GM20431 (cell line): ENCODE data around the gene TCFL5.

Experiments
- in situ Hi-C: fragments of 300-500 bp; cut with MseI, MboI; formaldehyde crosslinking; loops from one replicate; pipeline ENCODE4 v1.15.0; 2020; ENCODE audit warnings: low sequenced_read_pairs; ENCODE audit not compliant: unreplicated experiment

The TCFL5 gene

DNA sequence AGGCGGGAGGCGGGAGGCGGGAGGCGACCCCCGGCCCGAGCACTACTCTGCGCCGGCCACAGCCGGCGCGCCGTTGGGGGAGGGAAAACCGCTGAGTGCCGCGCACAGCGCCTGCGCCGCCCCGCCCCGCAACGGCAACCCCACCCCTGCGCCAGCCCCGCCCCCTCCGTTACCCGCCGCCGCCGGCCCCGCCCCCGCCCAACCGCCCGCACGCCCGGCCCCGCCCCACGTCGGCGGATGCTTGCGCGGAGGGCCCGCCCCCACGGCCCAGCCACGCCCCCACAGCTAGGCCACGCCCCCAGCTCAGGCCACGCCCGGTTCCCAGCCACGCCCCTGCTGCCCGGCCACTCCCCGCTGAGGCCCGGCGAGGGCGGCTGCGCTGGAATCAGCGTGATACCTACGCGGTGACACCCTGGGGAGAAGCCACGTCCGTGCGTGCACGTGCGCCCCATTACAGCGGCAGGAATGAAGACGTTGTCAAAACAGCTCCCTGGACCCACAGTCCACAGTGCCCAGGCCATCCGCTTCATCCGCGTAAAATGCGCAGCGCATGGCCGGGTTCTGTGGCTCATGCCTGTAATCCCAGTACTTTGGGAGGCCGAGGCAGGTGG is at the start of gene TCFL5:
Gene TCFL5, minus strand, starts transcription at position 97 of the 611 bp plus-strand sequence. CDS start 152 bp downstream, outside the sequence.
- in situ Hi-C loops = no loop called here

DNA sequence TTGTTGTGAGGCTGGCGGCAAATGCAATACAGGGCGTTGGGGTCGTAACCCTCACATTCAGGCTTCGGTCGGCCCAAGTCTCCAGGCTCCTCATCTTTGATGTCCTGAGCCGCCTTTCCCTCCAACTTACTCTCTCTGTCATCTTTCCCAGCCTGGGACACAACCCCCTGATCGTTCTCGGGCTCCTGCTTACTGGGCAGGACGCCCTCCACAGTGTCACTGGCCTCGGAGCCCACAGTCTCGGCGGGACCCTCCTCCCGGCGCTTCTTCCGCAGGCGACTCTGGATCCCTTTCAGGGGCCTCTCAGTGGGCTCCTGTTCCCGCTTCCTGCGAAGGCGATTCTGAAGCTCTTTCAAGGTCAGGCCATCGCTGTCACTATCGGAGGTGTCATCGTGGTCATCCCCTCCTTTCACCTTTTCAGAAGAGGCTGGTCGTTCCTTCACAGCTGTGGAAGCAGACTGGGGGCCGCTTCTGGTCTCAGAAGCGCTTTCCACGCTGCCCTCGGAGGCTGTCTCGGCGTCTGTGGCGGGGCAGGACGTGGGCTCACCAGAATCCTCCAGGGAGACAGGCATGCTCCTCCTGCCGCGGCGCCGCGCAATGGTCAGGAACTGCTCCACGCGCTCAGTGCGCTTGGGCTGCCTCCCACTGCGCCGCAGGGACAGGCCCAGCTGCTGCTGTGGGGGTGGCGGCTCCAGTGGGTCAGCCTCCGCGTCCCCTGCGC is 49.3 kb upstream of the TCFL5 start:
- in situ Hi-C loops = no loop called here

DNA sequence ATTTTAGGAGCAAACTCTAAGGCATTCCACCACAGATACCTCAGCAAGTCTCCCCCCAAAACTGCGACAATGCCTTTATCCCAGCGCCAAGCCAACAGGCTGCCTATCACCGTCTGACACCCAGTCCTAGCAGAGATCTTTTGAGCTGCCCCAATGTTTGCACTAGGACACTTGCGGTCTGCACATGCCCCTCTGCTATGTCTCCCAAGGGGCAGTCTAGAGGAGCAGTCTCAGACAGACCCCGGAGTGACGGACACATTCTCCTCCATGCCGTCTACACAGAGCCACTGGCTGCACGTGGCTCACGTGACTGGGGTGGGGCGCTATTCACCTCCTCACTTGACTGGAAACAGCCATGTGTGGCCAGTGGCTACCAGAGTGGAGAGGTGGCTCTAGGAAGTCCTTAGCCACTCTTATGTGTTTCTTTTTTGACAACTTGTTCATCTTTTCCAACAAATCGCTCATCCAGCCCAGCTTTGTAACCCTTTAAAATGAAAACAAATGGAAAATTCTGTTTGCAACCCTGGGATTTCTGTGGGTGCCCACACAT is 48.7 kb upstream of the TCFL5 start:
- in situ Hi-C loops = no loop called here

DNA sequence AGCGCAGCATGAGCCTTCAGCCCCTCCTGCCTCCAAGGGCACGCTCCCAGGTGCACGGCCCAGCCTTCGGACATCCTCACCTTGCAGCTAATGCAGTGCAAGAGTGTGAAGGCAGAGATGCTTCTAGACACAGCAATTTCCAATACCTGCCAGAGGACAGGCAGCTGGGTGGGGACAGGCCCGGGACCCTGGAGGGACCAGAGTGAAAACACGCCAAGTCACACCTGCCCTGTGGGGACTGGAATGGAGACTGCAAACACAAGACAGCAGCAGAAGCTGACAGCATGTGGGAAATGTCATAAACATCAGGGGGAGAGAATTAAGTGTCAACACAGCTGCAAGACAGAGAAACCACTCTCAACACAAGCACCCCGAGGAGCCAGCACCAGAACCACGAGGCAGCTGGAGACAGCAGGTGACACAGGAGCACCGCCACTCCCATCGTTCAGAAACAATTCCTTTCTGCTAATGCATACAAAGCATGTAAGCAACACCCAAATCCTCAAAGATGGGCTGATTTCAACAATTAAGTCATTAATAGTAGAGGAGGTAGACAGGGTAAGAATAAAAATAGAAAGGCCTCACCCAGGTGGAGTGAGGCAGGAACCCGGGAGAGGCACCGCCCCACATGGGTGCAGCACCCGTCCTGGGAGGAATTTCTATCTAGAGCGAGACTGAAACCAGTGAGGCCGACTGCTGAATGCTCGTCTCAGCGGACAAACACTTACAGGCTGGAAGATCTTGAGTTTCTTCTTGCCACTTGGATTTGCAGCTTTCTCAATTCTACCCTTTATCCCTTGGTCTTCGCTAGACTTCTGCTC is 47.6 kb upstream of the TCFL5 start:
- in situ Hi-C loops = no loop called here

DNA sequence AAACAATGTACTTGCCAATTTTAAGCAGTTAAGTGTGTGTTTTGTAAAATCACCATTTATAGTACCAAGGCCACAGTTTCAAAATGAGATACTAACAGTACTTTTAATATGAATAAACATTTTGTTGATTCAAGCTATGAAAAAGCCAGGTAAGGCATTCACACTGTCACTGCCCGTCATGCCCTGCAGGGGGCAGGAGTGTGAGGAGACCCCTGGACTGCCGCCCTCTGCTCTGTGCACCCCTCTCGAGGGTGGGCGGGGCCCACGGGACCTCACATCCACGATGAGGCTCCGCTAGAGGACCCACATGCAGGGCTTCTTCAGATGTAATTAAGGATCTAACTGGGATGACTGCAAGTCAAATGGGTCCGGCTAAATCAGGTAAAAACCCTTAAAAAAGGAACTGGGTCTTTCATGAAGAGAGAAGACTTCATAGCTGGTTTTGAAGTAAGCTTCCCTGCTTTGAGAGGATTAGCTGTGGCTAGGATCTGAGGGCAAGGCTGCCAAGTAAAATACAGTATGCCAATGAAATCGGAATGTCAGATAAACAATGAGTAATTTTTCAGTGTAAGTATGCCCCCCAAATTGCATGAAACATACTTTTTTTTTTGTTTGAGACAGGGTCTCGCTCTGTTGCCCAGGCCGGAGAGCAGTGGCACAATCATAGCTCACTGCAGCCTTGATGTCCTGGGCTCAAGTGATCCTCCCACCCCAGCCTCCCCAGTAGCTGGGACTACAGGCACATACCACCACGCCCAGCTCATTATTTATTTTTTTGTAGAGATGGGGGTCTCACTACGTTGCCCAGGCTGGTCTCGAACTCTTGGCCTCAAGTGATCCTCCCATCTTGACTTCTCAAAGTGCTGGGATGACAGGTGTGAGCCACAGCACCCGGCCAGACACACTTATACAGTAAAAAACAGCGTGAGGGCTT is 46.0 kb upstream of the TCFL5 start:
- in situ Hi-C loops = no loop called here

DNA sequence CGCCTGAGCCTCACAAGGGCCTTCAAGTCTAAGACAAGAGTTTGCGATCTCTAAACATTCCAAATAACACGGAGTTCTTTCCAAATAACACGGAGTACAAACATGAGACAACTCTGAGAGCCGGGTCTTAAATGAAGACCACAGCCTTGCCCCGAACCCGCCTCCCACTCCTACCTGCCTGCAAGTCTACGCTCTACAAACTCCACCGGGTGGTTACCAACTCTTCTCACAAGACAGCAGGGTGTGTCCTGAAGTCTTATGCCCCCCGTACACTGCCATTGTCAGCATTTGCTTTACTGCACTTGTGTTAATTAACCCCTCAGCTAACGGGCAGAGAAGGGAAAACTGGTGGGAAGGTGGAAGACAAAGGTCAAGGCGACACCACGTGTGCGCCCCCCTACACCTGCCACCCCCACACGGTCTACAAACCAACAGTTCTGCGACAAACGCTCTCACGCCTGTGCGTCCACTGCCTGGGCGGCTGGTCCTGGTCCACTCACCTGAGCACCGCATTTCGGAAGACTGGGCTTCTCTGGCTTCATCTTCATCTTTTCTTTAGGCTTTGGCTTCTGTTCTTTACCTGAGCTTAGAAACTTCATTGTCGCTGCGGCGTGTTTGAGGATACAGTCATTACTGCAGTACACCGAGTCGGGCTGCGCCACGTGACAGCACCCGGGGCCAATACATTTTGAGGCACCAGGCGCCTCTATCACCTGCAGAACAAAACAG is 45.2 kb upstream of the TCFL5 start:
- in situ Hi-C loops = no loop called here

DNA sequence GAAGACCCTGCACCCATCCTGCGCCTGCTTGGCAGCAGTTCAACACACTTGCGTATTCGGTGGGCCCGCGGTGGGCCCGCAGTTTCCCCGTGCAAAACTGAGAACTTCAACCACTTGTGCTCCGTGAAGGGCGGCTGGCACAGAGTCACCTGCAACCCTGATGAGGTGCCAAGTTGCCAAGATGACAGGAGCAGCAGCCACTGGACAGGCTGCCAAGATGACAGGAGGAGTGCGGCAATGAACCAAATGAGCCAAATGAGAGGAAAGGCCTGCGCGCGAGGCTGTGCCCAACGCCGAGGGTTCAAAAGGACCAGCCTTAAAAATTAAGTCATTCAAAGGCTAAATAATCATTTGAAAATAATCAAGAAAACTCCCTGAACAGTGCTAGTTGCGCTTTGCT is 44.6 kb upstream of the TCFL5 start:
- in situ Hi-C loops = no loop called here

DNA sequence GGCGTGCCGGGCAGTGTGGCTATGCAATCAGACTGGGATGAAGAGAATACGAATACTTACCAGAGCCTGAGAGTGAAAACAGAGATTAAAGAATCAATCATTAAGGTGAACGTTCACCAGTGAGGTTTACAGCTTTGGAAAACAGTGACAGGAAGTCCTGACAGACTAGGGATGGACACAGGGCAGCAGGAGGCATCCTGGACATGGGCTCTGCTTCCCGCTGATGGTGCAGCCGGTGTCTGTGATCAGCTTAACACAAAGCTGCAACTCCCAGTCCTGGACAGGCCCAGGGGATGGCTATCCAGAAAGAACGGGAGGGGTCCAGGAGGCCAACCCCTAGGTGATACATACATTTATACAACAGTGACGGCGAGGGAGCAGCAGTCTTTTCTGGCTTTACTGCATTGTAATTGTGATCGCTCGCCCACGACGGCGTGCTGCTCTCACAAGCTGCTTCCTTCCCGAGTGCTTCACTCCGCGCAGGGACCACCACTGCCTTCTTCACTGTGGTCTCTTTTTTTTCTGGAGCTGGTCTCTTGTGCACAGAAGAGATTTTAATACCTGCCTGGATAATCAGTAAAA is 44.0 kb upstream of the TCFL5 start:
- in situ Hi-C loops = no loop called here

DNA sequence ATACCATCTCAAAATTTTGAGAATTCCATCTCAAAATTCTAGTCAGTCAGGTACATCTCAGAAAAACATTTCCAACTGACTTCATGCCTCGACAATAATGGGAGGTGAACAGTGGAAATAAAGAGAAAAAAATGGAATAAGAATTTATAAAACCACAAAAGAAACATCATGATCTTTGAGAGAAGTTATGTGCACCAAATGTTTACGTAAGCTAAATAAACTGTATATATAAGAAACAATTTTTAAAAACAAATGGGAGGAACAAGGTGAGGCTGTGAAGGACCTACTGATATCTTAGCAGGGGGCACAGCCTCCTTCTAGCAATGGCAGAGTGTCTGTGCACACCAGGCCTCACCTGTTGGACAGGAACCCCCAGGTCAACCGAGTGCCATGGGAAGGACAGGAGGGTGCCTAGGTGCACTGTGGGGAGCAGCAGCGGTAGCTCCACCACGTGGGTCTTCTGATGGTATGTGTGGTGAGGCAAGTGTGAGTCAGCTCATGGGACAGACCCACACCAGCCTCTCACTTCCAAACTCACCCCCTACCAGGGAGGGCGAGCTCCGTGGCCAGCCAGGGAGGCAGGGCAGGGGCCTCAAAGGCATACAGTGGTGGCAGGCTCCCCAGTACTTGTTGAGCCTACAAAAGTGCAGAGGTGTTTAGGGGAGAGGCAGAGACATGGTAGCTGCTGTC is 41.4 kb upstream of the TCFL5 start:
- in situ Hi-C loops = no loop called here

DNA sequence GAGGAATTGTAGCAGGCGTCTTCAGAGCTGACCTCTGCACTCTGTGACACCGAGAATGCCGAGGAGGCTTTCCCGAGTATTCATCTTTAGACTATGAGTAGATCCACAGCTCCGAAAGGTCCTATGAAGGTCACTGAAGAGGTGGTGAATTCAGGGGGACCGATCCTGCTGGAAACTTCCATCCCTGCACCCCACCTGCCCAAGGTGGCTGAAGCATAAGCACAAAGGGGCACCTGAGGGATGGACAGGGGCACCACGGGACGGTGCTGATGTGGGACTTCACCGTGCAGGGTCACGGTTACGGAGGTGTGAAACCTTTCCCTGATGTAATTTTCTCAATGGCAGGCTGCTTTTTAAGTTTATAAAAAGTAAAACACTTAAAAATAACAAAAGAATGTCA is 40.3 kb upstream of the TCFL5 start:
- in situ Hi-C loops = no loop called here

DNA sequence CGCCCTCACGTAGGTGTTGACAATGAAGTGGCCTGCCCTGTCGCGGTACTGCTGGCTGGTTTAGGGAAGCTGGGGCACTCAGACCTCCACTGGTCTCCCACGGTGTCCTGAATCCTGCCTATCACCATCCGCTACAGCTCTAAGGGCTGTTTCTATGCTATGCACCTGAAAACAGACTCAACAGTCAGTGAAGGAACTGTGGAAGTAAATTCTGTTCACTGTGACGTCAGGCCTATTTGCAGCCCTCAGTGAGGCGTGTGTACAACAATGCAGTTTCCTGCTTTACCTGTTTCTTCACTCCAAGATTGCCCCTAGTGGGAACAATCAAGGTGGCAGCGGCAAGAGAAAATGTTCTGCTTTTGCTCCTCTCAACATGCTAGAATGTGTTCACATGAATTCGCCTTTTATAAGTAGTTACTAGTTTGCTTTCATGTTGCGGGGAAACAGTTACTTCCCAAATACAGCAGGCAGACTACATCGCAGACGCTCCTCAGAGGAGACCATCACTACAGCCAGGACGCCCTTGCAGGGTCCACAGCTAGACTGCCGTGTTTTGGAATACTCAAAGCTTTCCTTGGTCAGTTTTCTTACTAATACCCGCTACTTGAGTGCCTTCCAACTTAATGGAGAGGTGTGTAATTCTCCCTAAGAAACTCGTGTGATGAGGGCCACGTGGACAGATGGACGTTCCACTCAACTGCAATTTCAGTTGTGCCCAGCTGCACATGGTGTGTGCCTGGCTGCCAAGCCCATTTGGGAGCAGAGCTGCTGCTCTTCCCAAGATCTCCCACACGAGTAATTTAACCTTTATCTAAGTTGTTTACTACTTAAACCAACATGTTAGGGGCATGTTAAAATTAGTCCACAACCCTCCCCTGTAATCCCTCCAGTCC is 39.3 kb upstream of the TCFL5 start:
- in situ Hi-C loops = no loop called here

DNA sequence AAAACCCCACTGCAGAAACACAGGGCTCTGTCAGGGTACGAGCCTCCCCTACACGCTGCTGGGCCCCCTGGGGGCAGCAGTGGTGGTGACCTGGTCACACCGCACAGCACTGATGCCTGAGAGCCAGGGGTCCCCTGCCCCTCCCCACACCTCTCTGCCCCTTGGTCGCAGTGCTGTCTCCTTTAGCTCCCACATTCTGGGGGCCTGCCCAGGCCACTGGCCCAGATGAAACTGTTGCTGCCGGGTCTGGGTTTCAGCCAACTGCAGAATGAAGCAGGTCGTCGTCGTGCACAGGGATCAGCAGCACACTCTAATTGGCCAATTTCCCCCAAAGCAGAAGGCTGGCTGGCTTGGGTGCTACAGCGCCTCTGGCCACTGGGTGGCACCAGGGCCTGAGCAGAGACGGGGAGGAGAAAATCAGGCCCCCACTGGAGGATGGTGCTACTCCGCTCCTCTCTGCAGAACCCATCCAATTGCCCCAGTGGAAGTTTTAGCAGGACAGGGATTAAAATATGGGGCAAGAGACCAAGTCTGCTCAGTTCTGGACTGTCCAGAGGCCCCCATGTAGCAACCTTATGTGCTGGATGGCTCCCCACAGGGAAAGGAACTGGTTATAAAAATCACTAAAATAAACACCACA is 38.5 kb upstream of the TCFL5 start:
- in situ Hi-C loops = no loop called here

DNA sequence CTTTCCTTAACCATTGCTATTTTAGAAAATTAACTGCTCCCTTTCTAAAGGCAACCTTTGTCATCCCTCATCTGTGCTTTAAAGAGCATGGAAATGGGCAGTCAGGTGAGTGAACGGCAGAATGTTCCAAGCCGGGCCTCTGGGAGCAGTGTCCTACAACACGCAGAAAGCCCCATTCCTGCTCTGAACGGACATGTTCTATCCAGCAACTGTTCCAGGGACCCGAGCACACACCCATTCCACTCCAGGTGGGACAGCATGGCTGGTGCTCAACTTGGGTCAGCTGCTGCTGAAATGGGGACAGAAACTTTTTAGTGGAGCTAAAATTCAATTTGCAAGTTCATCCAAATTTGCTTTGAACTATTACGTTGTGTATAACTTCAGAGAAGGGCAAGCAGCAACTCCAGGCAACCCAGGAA is 38.0 kb upstream of the TCFL5 start:
- in situ Hi-C loops = no loop called here

DNA sequence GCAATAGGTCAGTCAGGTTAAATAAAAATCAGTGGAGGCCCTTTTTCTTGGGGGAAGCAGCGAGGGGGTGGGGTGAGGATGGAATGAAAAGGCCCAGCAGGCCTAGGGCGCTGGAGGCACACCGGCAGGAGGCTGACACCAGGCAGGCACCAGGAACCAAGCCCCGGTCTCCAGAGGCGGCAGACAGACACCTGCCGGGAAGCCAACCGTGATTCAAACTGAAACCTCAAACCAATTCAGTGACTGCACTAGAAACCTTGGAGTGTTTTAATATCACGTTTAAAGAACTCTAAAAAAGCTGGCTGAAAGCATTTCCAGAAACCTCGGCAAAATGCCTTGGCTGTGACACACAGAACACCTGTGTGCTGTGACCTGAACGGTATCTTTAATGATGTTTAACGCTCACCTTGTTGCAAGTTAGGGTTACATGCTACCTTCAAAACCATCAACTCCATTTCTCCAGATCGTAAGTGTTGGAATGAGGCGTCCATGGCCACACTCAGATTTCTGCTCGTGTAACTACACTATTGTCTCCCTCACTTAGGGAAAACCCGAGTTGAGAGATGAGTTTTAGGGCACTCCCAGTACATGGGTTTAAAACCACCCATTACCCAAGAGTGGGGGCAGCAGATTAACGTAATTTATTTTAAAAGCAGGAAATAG is 37.5 kb upstream of the TCFL5 start:
- in situ Hi-C loops = no loop called here

DNA sequence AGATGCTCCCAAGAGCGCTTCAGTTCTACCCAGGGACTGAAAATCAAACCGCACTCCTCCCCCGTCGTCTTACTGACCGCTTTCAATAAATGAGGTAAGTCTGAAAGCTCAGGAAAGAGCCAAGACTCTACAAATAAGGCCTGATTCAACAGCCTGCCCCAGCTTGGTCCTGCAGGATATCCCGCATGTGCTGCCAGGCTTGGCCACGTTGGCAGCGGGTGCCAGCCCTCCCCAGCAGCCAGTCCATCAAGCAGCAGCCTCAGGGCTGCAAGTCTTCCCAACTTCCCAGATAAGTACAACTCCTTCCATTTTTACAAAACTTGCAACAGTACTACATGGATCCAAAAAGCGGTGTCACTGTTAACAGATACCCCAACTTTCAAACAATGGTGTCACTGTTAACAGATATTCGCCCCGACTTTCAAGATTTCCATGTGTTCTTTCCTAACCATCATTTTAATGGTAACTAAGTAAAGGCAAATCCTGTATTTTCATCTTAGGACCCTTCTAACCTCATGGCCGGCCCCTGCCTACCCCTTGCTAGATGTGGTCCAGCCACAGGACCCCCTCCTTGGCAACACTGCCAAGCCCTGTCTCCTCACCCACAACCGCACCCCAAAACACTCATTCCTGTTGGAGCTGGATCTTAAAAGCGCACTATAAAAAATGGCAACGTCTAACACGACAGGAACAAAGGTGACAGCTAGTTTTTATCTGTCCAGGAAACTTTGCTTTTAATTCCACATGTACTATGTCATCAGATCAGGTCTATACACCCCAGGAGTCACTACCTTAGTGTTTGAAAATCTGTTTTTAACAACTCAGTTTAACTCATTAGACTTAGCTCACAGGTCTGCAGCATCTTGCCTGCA is 36.7 kb upstream of the TCFL5 start:
- in situ Hi-C loops = no loop called here
